Neural cell (in vitro differentiated cells): ENCODE data around the gene ENDOD1. TPM values are rescaled to one million over a fixed set of nuclear protein-coding genes. Genes with fewer than 3 reads are reported as not detected.

ENCODE experiments used
- H2AFZ ChIP-seq: fragments of 200-600, 300-800 bp; sonication (generic), shearing (Covaris generic); 2 replicates; pipeline ENCODE4 v1.6.0; 2014; ENCODE audit warnings: low read depth, mild to moderate bottlenecking, antibody characterized with exemption, low read length, moderate library complexity
- H3F3A ChIP-seq: fragments of 200-600 bp; shearing (Covaris generic); 2 replicates; pipeline ENCODE4 v1.6.1; 2016; ENCODE audit warnings: mild to moderate bottlenecking, moderate library complexity, mixed read lengths, antibody characterized with exemption, low read length; ENCODE audit not compliant: insufficient read depth, poor library complexity, severe bottlenecking
- H3K27ac ChIP-seq: fragments of 200-600, 300-800 bp; sonication (generic), shearing (Covaris generic); 2 replicates; pipeline ENCODE4 v1.5.1; 2014; ENCODE audit warnings: mild to moderate bottlenecking, low read length, moderate library complexity
- H3K27me3 ChIP-seq: fragments of 300-800, 200-600 bp; sonication (generic), shearing (Covaris generic); 2 replicates; pipeline ENCODE4 v1.6.0; 2014; ENCODE audit warnings: mild to moderate bottlenecking, low read depth, low read length, moderate library complexity; ENCODE audit not compliant: insufficient read depth
- H3K36me3 ChIP-seq: fragments of 300-800, 200-600 bp; sonication (generic), shearing (Covaris generic); 2 replicates; pipeline ENCODE4 v1.5.1; 2014; ENCODE audit warnings: mild to moderate bottlenecking, antibody characterized with exemption, low read length, moderate library complexity; ENCODE audit not compliant: insufficient read depth
- H3K4me2 ChIP-seq: fragments of 300-800, 200-600 bp; sonication (generic), shearing (Covaris generic); 2 replicates; pipeline ENCODE4 v1.6.0; 2014; ENCODE audit warnings: mild to moderate bottlenecking, low read length
- H3K4me3 ChIP-seq: fragments of 300-800, 200-600 bp; sonication (generic), shearing (Covaris generic); 2 replicates; pipeline ENCODE4 v1.5.1; 2014; ENCODE audit warnings: mild to moderate bottlenecking, low read length, moderate library complexity
- H3K79me2 ChIP-seq: fragments of 200-600 bp; shearing (Covaris generic); replicated peaks from 2 replicates; pipeline ENCODE4 v1.6.0; 2014; ENCODE audit warnings: mild to moderate bottlenecking, low read length, moderate library complexity; ENCODE audit not compliant: insufficient read depth
- H3K9ac ChIP-seq: fragments of 300-800, 200-600 bp; sonication (generic), shearing (Covaris generic); 2 replicates; pipeline ENCODE4 v1.6.1; 2016; ENCODE audit warnings: mild to moderate bottlenecking, low read length, mixed read lengths
- H3K9me2 ChIP-seq: fragments of 200-600 bp; shearing (Covaris generic); 2 replicates; pipeline ENCODE4 v1.6.1; 2016; ENCODE audit warnings: mild to moderate bottlenecking, low read length, mixed read lengths; ENCODE audit not compliant: insufficient read depth
- H3K9me3 ChIP-seq: fragments of 200-600, 300-800 bp; sonication (generic), shearing (Covaris generic); 2 replicates; pipeline ENCODE4 v1.6.1; 2016; ENCODE audit warnings: mild to moderate bottlenecking, mixed run types, low read length, moderate library complexity, mixed read lengths
- H4K20me1 ChIP-seq: fragments of 200-600 bp; shearing (Covaris generic); 2 replicates; pipeline ENCODE4 v1.6.1; 2016; ENCODE audit warnings: mild to moderate bottlenecking, mixed run types; ENCODE audit not compliant: insufficient read depth
- CTCF ChIP-seq: fragments of 450-650 bp; IDR thresholded peaks from 2 replicates; pipeline ENCODE4 v1.5.1; 2014; ENCODE audit warnings: antibody characterized with exemption, mild to moderate bottlenecking, moderate library complexity; ENCODE audit not compliant: poor library complexity, severe bottlenecking
- EP300 ChIP-seq: fragments of 450-650 bp; conservative IDR thresholded peaks from 2 replicates; pipeline ENCODE4 v1.6.1; 2014; ENCODE audit warnings: antibody characterized with exemption, mild to moderate bottlenecking, moderate library complexity; ENCODE audit not compliant: poor library complexity, severe bottlenecking
- EZH2 ChIP-seq: fragments of 200-600, 300-800 bp; shearing (Covaris generic), sonication (generic); IDR thresholded peaks from 2 replicates; pipeline ENCODE4 v1.6.1; 2014; ENCODE audit warnings: antibody characterized with exemption, low read length, borderline replicate concordance, mild to moderate bottlenecking; ENCODE audit not compliant: insufficient read depth, poor library complexity, severe bottlenecking
- MXI1 ChIP-seq: fragments of 450-650 bp; conservative IDR thresholded peaks from 2 replicates; pipeline ENCODE4 v1.6.1; 2014; ENCODE audit warnings: antibody characterized with exemption, mild to moderate bottlenecking; ENCODE audit not compliant: poor library complexity, severe bottlenecking
- POLR2AphosphoS5 ChIP-seq: IDR thresholded peaks from 2 replicates; pipeline ENCODE4 v1.6.1; 2012
- RAD21 ChIP-seq: fragments of 450-650 bp; conservative IDR thresholded peaks from 2 replicates; pipeline ENCODE4 v1.6.1; 2014; ENCODE audit warnings: antibody characterized with exemption, mild to moderate bottlenecking, moderate library complexity
- REST ChIP-seq: IDR thresholded peaks from 2 replicates; pipeline ENCODE4 v1.6.1; 2012; ENCODE audit warnings: borderline replicate concordance
- SMC3 ChIP-seq: fragments of 450-650 bp; conservative IDR thresholded peaks from 2 replicates; pipeline ENCODE4 v1.6.1; 2014; ENCODE audit warnings: antibody characterized with exemption, mild to moderate bottlenecking, moderate library complexity; ENCODE audit not compliant: poor library complexity
- TAF1 ChIP-seq: IDR thresholded peaks from 2 replicates; pipeline ENCODE4 v1.6.1; 2012; ENCODE audit warnings: low read depth
- polyA plus RNA-seq: library from polyadenylated mRNA; depleted of rRNA; stranded (reverse); fragments of >200 nt; gene quantifications from 2 replicates; pipeline ENCODE4 v1.2.3, GENCODE V29; 2014

The ENDOD1 gene
- polyA plus RNA-seq, 1 donor from 2014 or later, result 4.9 TPM

GRCh38 chr11:95145430-95146060 is 55.9 kb downstream of the ENDOD1 start:
- Histone ChIP-seq H3F3A (no peaks in the 10 kb centered on the region), H3K9ac (no peak overlapping the region), H3K27me3 (peaks cover 9% of the 10 kb centered on the region), H4K20me1 (no peaks in the 10 kb centered on the region), H2AFZ (no peak overlapping the region), H3K36me3 (no peaks in the 10 kb centered on the region), H3K4me3 (no peak overlapping the region), H3K27ac (no peak overlapping the region), H3K9me2 (no peaks in the 10 kb centered on the region), H3K9me3 (no peaks in the 10 kb centered on the region), H3K79me2 (no peaks in the 10 kb centered on the region), H3K4me2 (no peak overlapping the region)
- TF ChIP-seq CTCF (no peak), EP300 (no peak), RAD21 (no peak), POLR2AphosphoS5 (no peak), REST (no peak), TAF1 (no peak), EZH2 (no peak), SMC3 (no peak), MXI1 (no peak)

- Histone ChIP-seq H2AFZ (no peak overlapping the region), H3K9ac (no peak overlapping the region), H3K79me2 (no peaks in the 10 kb centered on the region), H3F3A (no peaks in the 10 kb centered on the region), H3K4me2 (no peak overlapping the region), H3K9me2 (no peaks in the 10 kb centered on the region), H3K27me3 (peaks cover 18% of the 10 kb centered on the region), H3K27ac (no peak overlapping the region), H3K9me3 (no peaks in the 10 kb centered on the region), H3K36me3 (no peaks in the 10 kb centered on the region), H4K20me1 (no peaks in the 10 kb centered on the region), H3K4me3 (no peak overlapping the region)
- TF ChIP-seq MXI1 (no peak), SMC3 (no peak), EZH2 (no peak)
Measured at GRCh38 chr11:95147364-95147905, 57.8 kb downstream of the ENDOD1 start.
